PC-3 (cell line): ENCODE data around the gene MPPED1. TPM values are rescaled to one million over a fixed set of nuclear protein-coding genes. Genes with fewer than 3 reads are reported as not detected.

Experiments
- ATAC-seq: fragments of 200-7000 bp; cut with Tn5 transposase; 2 replicates; pipeline ENCODE4 v1.9.1; 2020; ENCODE audit warnings: mild to moderate bottlenecking, moderate library complexity
- BruUV-seq: library from RNA; stranded (reverse); fragments of 400-500 nt; replicated peaks from 2 replicates; lab custom pipeline; 2021; lab: Mats Ljungman, UMichigan
- CTCF ChIA-PET: fragments of 300-600 bp; sonication (Branson Sonifier 250); formaldehyde crosslinking; loops from one replicate; lab custom pipeline; 2022; ENCODE audit warnings: antibody characterized with exemption; lab: Charles Lee
- POLR2A ChIA-PET: fragments of 300-600 bp; sonication (Branson Sonifier 250); formaldehyde crosslinking; loops from one replicate; lab custom pipeline; 2022; ENCODE audit warnings: antibody characterized with exemption; ENCODE audit not compliant: unreplicated experiment; lab: Charles Lee
- DNase-seq: peaks from one replicate; pipeline ENCODE4 v3.0.0-alpha.2; 2015
- H2AFZ ChIP-seq: fragments of 300-600 bp; sonication (generic); 2 replicates; pipeline ENCODE4 v1.6.0; 2016; ENCODE audit warnings: antibody characterized with exemption, low read length
- H3F3A ChIP-seq: fragments of 300-600 bp; sonication (generic); one replicate; pipeline ENCODE4 v1.6.0; 2017; ENCODE audit warnings: antibody characterized with exemption, low read length, control low read depth, mild to moderate bottlenecking; ENCODE audit not compliant: unreplicated experiment
- H3K27ac ChIP-seq: fragments of 300-600 bp; sonication (generic); 2 replicates; pipeline ENCODE4 v1.5.1; 2016; ENCODE audit warnings: mild to moderate bottlenecking, low read length
- H3K27me3 ChIP-seq: fragments of 300-600 bp; sonication (generic); 2 replicates; pipeline ENCODE4 v1.6.1; 2016; ENCODE audit warnings: low read length, mixed read lengths
- H3K36me3 ChIP-seq: fragments of 300-600 bp; sonication (generic); 2 replicates; pipeline ENCODE4 v1.6.1; 2016; ENCODE audit warnings: low read depth, mixed run types, low read length, mixed read lengths
- H3K4me1 ChIP-seq: fragments of 300-600 bp; sonication (generic); 2 replicates; pipeline ENCODE4 v1.5.1; 2016; ENCODE audit warnings: low read length; ENCODE audit not compliant: insufficient read depth
- H3K4me2 ChIP-seq: fragments of 300-600 bp; sonication (generic); 2 replicates; pipeline ENCODE4 v1.6.0; 2016; ENCODE audit warnings: low read length
- H3K4me3 ChIP-seq: fragments of 300-600 bp; sonication (generic); 2 replicates; pipeline ENCODE4 v1.5.1; 2016; ENCODE audit warnings: mild to moderate bottlenecking, low read length, mixed read lengths
- H3K79me2 ChIP-seq: fragments of 300-600 bp; sonication (generic); 2 replicates; pipeline ENCODE4 v1.6.1; 2017; ENCODE audit warnings: low read length, mixed read lengths
- H3K9ac ChIP-seq: fragments of 300-600 bp; sonication (generic); 2 replicates; pipeline ENCODE4 v1.6.0; 2016; ENCODE audit warnings: mild to moderate bottlenecking, low read length
- H3K9me2 ChIP-seq: fragments of 300-600 bp; sonication (generic); replicated peaks from 2 replicates; pipeline ENCODE4 v1.6.1; 2016; ENCODE audit warnings: mixed run types, low read length, mixed read lengths
- H3K9me3 ChIP-seq: fragments of 300-600 bp; sonication (generic); 2 replicates; pipeline ENCODE4 v1.6.1; 2016; ENCODE audit warnings: low read length, mixed read lengths
- H4K20me1 ChIP-seq: fragments of 300-600 bp; sonication (generic); 2 replicates; pipeline ENCODE4 v1.6.1; 2016; ENCODE audit warnings: low read length, mixed read lengths
- EZH2 ChIP-seq: fragments of 300-600 bp; sonication (generic); IDR thresholded peaks from one replicate; pipeline ENCODE4 v1.6.1; 2017; ENCODE audit warnings: antibody characterized with exemption, mild to moderate bottlenecking, low read length; ENCODE audit not compliant: unreplicated experiment
- EZH2phosphoT487 ChIP-seq: fragments of 300-600 bp; sonication (generic); IDR thresholded peaks from 2 replicates; pipeline ENCODE4 v1.6.1; 2018; ENCODE audit warnings: mild to moderate bottlenecking, antibody characterized with exemption, low read length, borderline replicate concordance
- intact Hi-C: fragments of 100-400 bp; cut with micrococcal nuclease; formaldehyde crosslinking; loops from 2 replicates; pipeline ENCODE4 v1.9.0; 2023
- total RNA-seq: library from RNA; depleted of rRNA; stranded (reverse); fragments of >200 nt; gene quantifications from 2 replicates; pipeline ENCODE4 v1.2.3, GENCODE V29; 2014
- TF ChIP-seq, protein P1 (sequence below): fragments of 300-600 bp; sonication (generic); conservative IDR thresholded peaks from 2 replicates; pipeline ENCODE4 v1.5.1; 2017; ENCODE audit warnings: antibody characterized with exemption, low read depth, mild to moderate bottlenecking, low read length

Gene MPPED1
- total RNA-seq, 1 experiment from 2014 or later: not detected

GRCh38 chr22:43391306-43391705, 20.5 kb upstream of the MPPED1 start:
- CTCF ChIA-PET: no interaction called here

DNA sequence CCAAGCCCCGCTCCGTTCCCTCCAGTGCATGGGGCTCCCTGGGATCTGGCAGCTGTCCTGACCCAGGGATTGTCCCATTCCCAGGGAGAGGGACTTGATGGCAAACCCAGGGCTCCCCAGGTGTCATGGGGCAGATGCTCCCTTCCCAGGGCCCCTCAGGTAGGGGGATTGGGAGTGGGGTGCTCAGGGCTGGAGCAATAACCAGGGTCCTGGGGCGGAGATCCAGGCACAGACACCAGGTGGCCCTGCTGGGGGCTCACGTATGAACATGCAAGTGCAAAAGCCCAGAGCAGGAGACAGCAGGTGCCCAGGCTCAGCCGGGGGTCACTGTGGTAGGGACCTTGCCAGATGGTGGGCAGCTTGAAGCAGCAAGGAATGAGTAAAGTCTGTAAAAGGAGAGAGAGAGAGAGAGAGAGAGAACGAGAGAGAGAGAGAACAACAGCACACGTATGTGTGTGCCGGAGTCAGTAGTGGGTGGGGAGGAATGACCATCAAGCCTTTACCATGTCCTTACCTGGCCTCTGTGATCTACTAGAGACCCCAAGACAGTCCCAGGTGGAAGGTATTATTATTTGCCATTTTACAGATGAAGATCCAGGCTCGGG, 19.3 kb upstream of the MPPED1 start:
- Histone ChIP-seq H3K27ac (no peak overlapping the region), H4K20me1 (no peaks in the 10 kb centered on the region), H3K79me2 (no peaks in the 10 kb centered on the region), H3K4me2 (no peak overlapping the region), H3K9ac (no peak overlapping the region), H3K36me3 (no peaks in the 10 kb centered on the region), H3F3A (no peaks in the 10 kb centered on the region), H3K27me3 (no peaks in the 10 kb centered on the region; the same call in 1 of the 2 replicates), H2AFZ (no peak overlapping the region), H3K9me2 (no peaks in the 10 kb centered on the region), H3K4me1 (no peaks in the 10 kb centered on the region), H3K4me3 (no peak overlapping the region), H3K9me3 (no peaks in the 10 kb centered on the region)
- ATAC-seq (no peak), DNase-seq (no peak)
- TF ChIP-seq EZH2phosphoT487 (no peak), EZH2 (no peak)
- TF ChIP-seq, protein P1, sequence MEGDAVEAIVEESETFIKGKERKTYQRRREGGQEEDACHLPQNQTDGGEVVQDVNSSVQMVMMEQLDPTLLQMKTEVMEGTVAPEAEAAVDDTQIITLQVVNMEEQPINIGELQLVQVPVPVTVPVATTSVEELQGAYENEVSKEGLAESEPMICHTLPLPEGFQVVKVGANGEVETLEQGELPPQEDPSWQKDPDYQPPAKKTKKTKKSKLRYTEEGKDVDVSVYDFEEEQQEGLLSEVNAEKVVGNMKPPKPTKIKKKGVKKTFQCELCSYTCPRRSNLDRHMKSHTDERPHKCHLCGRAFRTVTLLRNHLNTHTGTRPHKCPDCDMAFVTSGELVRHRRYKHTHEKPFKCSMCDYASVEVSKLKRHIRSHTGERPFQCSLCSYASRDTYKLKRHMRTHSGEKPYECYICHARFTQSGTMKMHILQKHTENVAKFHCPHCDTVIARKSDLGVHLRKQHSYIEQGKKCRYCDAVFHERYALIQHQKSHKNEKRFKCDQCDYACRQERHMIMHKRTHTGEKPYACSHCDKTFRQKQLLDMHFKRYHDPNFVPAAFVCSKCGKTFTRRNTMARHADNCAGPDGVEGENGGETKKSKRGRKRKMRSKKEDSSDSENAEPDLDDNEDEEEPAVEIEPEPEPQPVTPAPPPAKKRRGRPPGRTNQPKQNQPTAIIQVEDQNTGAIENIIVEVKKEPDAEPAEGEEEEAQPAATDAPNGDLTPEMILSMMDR: no peak
- BruUV-seq: no TSS peak
- POLR2A ChIA-PET: no interaction called here
- intact Hi-C loops: no loop called here
- CTCF ChIA-PET: interaction anchor here (0.6 kb wide), 1 partner anchor 119 kb away, joined by 3 read pairs; no protein-coding TSS in a partner anchor

More at GRCh38 chr22:43391306-43391705, 20.5 kb upstream of the MPPED1 start:
- H3K9me3 ChIP-seq: no peaks in the 10 kb centered on the region
- DNase-seq: no peak
- no peak overlapping the region for H3K4me2 ChIP-seq
- no peak overlapping the region for H2AFZ ChIP-seq
- no peak for ATAC-seq
- no TSS peak for BruUV-seq
- no peak overlapping the region for H3K4me3 ChIP-seq
- no peaks in the 10 kb centered on the region for H3F3A ChIP-seq
- POLR2A ChIA-PET: no interaction called here
- H4K20me1 ChIP-seq: no peaks in the 10 kb centered on the region
- no peak overlapping the region for H3K27ac ChIP-seq
- H3K4me1 ChIP-seq: no peaks in the 10 kb centered on the region
- no peaks in the 10 kb centered on the region for H3K9me2 ChIP-seq
- intact Hi-C loops: no loop called here
- H3K27me3 ChIP-seq: no peaks in the 10 kb centered on the region
- no peaks in the 10 kb centered on the region for H3K36me3 ChIP-seq
- TF ChIP-seq EZH2phosphoT487 (no peak), EZH2 (no peak)
- TF ChIP-seq, protein P1: no peak
- no peaks in the 10 kb centered on the region for H3K79me2 ChIP-seq
- H3K9ac ChIP-seq: no peak overlapping the region

DNA sequence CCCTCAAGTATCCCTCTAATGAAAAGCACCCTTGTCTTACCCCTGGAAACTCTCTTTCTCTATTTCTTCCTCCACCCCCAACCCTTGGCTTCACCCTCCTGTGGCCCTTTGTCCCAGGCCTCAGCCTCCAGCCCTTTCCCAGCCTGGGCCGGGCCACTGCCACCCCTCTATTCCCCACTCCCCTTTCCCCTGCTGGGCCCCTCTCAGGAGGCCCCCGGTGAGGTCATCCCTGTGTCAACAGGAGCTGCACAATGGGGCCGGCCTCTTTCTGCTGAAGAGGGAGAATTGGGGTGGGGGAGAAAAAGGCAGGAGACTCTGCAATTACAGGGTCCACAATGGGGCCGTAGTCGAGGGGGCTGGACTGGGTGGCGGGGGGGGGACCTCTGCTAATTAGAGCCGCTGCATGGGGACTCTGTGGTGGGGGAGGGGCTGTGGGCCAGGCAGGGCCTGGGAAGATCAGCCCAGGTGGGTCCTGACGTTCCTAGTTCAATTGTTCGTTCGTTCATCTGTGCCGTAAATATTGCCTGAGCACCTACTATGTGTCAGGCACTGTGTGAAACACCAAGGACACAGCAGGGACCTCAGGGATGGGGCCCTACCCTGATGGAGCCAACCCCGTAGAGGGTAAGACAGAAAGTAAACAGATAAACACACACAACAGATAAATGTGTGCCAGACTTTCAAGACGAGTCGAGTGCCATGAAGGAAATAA, 18.5 kb upstream of the MPPED1 start:
- no peaks in the 10 kb centered on the region for H3F3A ChIP-seq
- ChIA-PET POLR2A (no interaction called here), CTCF (no interaction called here)
- intact Hi-C loops: no loop called here
- ATAC-seq (no peak), DNase-seq (no peak)
- no TSS peak for BruUV-seq
- no peak for TF ChIP-seq EZH2phosphoT487
- no peak for TF ChIP-seq EZH2
- TF ChIP-seq, protein P1: no peak
- no peaks in the 10 kb centered on the region for H3K9me2 ChIP-seq
- no peak overlapping the region for H2AFZ ChIP-seq
- H3K4me3 ChIP-seq: no peak overlapping the region
- no peaks in the 10 kb centered on the region for H3K79me2 ChIP-seq
- H3K4me1 ChIP-seq: no peaks in the 10 kb centered on the region
- no peak overlapping the region for H3K27ac ChIP-seq
- no peak overlapping the region for H3K4me2 ChIP-seq
- no peaks in the 10 kb centered on the region for H4K20me1 ChIP-seq
- H3K9ac ChIP-seq: no peak overlapping the region
- H3K27me3 ChIP-seq: no peaks in the 10 kb centered on the region; the same call in 1 of the 2 replicates
- no peaks in the 10 kb centered on the region for H3K36me3 ChIP-seq
- no peaks in the 10 kb centered on the region for H3K9me3 ChIP-seq
